Spinal cord (tissue), 10 donors: ENCODE data around the gene TBX10. TPM values are rescaled to one million over a fixed set of nuclear protein-coding genes. Genes with fewer than 3 reads are reported as not detected.
A peak's percentile ranks its signal among the peaks of the same experiment; 100 is the strongest.

ENCODE experiments used
- DNase-seq, 6 donors: peaks; one replicate each; pipeline versions ENCODE4 v3.0.0 to v3.0.0-alpha.2; 2013 to 2015; ENCODE audit warnings: low spot score in 6 of 6, low read depth in 4 of 6
- H3K27ac ChIP-seq: one replicate; pipeline ENCODE4 v1.5.1; 2013; ENCODE audit warnings: low read depth, low read length, control low read depth
- H3K27me3 ChIP-seq: one replicate; pipeline ENCODE4 v1.6.1; 2013; ENCODE audit warnings: low read length; ENCODE audit not compliant: control insufficient read depth, insufficient read depth
- H3K36me3 ChIP-seq: one replicate; pipeline ENCODE4 v1.6.1; 2013; ENCODE audit warnings: low read length; ENCODE audit not compliant: control insufficient read depth, insufficient read depth
- H3K4me1 ChIP-seq: one replicate; pipeline ENCODE4 v1.6.1; 2013; ENCODE audit warnings: low read length; ENCODE audit not compliant: control insufficient read depth, insufficient read depth
- H3K4me3 ChIP-seq: one replicate; pipeline ENCODE4 v1.5.1; 2013; ENCODE audit warnings: low read depth, low read length, control low read depth
- H3K9me3 ChIP-seq: one replicate; pipeline ENCODE4 v1.6.1; 2013; ENCODE audit warnings: low read length; ENCODE audit not compliant: control insufficient read depth, insufficient read depth
- WGBS: methylation state at CpG from one replicate; pipeline ENCODE4 v1.1.5; 2013; ENCODE audit warnings: missing lambda C conversion rate; ENCODE audit not compliant: insufficient coverage; 5-methylcytosine and 5-hydroxymethylcytosine counted together
- polyA plus RNA-seq, 2 donors: library from polyadenylated mRNA; unstranded; fragments of 120-200 nt; gene quantifications; one replicate each; pipeline ENCODE4 v1.2.1, GENCODE V29; 2013; ENCODE audit not compliant: insufficient read length in 2 of 2
- total RNA-seq, 2 donors: library from RNA; depleted of rRNA in 1 of 2; stranded (reverse); fragments of 120-200 nt in 1 of 2; fragments of >200 nt in 1 of 2; gene quantifications; one replicate each; pipeline versions ENCODE4 v1.2.3 to v1.2.4, GENCODE V29; 2013 to 2014
- donor health status: healthy.

The TBX10 gene
- total and polyA plus RNA-seq, 4 donors = not detected

DNA sequence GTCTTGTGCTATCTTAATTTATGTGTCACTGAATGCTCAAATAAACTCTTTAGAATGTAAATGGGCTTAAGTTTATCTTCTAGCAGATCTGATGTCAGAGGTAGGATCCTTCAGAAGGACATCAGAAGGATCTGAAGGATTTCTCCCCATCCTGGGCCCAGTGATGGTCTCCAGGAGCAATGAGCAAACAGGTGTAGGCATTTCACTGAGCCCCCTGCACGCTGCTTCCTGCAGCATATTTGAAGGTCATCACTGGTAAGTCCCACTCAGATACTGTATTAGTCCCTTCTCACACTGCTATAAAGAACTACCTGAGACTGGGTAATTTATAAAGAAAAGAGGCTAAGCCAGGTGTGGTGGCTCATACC, 51.4 kb downstream of the TBX10 start:
- DNase-seq = no peak
- WGBS = 80% methylated on average over 1 of the region's 1 CpG
- peaks cover 25% of the 10 kb centered on the region for H3K4me1 ChIP-seq
- no peak overlapping the region for H3K4me3 ChIP-seq
- no peaks in the 10 kb centered on the region for H3K9me3 ChIP-seq
- H3K36me3 ChIP-seq = peaks cover 22% of the 10 kb centered on the region
- H3K27ac ChIP-seq = no peak overlapping the region
- no peaks in the 10 kb centered on the region for H3K27me3 ChIP-seq

DNA sequence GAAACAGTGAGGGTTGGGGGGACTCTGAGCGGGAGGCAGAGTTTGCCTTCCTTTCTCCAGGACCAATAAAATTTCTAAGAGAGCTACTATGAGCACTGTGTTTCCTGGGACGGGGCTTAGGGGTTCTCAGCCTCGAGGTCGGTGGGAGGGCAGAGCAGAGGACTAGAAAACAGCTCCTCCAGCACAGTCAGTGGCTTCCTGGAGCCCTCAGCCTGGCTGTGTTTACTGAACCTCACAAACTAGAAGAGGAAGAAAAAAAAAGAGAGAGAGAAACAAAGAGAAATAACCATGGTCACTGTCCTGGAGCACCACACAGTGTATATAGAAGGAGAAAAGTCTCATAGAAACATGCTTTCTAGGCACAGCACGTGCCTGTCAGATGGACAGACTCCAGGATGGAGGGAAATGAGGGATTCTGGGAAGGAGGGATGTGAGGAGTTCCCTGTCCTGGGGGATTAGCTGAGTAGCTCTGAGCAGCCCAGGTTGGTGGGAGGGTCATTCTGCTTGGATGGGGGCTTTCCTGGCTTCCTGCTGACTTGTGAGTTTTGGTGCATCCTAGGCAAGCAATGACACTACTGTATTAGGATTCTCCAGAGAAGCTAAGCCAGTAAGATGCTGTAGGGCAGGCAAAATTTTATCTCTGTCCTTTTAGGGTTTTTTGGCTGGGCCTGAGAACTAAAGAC, 52.9 kb downstream of the TBX10 start:
- peaks cover 33% of the 10 kb centered on the region for H3K4me1 ChIP-seq
- H3K4me3 ChIP-seq = no peak overlapping the region
- H3K36me3 ChIP-seq = peaks cover 22% of the 10 kb centered on the region
- H3K27me3 ChIP-seq = peaks cover 5% of the 10 kb centered on the region
- no peak overlapping the region for H3K27ac ChIP-seq
- 88% methylated on average over 2 of the region's 5 CpGs for WGBS
- DNase-seq = no peak
- no peaks in the 10 kb centered on the region for H3K9me3 ChIP-seq

DNA sequence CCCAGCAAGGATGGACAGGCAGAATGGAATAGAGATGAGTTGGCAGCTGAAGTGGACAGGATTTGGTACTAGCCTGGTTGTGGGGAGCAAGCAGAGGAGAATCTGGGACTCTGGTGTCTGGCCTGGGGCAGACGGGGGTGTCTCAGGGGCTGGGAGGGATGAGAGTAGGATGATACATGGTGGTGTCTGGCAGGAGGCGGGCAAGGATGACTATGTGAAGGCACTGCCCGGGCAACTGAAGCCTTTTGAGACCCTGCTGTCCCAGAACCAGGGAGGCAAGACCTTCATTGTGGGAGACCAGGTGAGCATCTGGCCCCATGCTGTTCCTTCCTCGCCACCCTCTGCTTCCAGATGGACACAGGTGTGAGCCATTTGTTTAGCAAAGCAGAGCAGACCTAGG, 53.7 kb downstream of the TBX10 start:
- H3K36me3 ChIP-seq = peaks cover 22% of the 10 kb centered on the region
- H3K4me1 ChIP-seq = peaks cover 33% of the 10 kb centered on the region
- H3K9me3 ChIP-seq = no peaks in the 10 kb centered on the region
- WGBS = 92% methylated on average over 4 of the region's 4 CpGs
- H3K27me3 ChIP-seq = peaks cover 12% of the 10 kb centered on the region
- no peak overlapping the region for H3K4me3 ChIP-seq
- no peak for DNase-seq
- no peak overlapping the region for H3K27ac ChIP-seq

DNA sequence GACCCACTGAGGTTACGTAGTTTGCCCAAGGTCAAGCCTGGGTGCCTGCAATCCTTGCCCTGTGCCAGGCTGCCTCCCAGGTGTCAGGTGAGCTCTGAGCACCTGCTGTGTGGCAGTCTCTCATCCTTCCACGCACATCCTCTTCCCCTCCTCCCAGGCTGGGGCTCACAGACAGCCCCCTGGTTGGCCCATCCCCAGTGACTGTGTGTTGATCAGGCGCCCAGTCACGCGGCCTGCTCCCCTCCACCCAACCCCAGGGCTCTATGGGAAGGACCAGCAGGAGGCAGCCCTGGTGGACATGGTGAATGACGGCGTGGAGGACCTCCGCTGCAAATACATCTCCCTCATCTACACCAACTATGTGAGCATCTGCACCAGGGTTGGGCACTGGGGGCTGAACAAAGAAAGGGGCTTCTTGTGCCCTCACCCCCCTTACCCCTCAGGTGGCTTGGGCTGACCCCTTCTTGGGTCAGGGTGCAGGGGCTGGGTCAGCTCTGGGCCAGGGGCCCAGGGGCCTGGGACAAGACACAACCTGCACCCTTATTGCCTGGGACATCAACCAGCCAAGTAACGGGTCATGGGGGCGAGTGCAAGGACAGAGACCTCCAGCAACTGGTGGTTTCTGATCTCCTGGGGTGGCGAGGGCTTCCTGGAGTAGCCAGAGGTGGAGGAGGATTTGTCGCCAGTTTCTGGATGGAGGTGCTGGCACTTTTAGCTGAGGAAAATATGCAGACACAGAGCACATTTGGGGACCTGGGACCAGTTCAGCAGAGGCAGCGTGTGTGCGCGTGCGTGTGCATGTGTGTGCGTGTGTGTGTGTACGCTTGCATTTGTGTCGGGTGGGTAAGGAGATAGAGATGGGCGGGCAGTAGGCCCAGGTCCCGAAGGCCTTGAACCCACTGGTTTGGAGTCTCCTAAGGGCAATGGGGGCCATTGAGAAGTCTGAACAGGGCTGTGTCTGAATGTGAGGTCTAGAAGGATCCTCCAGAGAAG, 54.4 kb downstream of the TBX10 start:
- peaks cover 33% of the 10 kb centered on the region for H3K4me1 ChIP-seq
- H3K4me3 ChIP-seq = no peak overlapping the region
- no peaks in the 10 kb centered on the region for H3K9me3 ChIP-seq
- 92% methylated on average over 21 of the region's 21 CpGs for WGBS
- peak overlapping the region; percentile 84 for H3K27ac ChIP-seq
- H3K36me3 ChIP-seq = peaks cover 22% of the 10 kb centered on the region
- DNase-seq = no peak
- H3K27me3 ChIP-seq = peaks cover 16% of the 10 kb centered on the region

DNA sequence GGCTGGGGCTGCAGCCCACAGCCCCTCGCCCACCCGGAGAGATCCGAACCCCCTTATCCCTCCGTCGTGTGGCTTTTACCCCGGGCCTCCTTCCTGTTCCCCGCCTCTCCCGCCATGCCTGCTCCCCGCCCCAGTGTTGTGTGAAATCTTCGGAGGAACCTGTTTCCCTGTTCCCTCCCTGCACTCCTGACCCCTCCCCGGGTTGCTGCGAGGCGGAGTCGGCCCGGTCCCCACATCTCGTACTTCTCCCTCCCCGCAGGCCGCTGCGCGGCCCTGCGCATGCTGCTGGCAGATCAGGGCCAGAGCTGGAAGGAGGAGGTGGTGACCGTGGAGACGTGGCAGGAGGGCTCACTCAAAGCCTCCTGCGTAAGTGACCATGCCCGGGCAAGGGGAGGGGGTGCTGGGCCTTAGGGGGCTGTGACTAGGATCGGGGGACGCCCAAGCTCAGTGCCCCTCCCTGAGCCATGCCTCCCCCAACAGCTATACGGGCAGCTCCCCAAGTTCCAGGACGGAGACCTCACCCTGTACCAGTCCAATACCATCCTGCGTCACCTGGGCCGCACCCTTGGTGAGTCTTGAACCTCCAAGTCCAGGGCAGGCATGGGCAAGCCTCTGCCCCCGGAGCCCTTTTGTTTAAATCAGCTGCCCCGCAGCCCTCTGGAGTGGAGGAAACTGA, 55.2 kb downstream of the TBX10 start:
- H3K9me3 ChIP-seq = no peaks in the 10 kb centered on the region
- WGBS = 17% methylated on average over 28 of the region's 33 CpGs
- peak overlapping the region; percentile 84 for H3K27ac ChIP-seq
- DNase-seq = peak in 3 of 6 donors; percentile 23 to 74 (median 74)
- H3K4me3 ChIP-seq = peak overlapping the region; percentile 78
- H3K36me3 ChIP-seq = peaks cover 22% of the 10 kb centered on the region
- H3K4me1 ChIP-seq = peaks cover 33% of the 10 kb centered on the region
- H3K27me3 ChIP-seq = peaks cover 24% of the 10 kb centered on the region

DNA sequence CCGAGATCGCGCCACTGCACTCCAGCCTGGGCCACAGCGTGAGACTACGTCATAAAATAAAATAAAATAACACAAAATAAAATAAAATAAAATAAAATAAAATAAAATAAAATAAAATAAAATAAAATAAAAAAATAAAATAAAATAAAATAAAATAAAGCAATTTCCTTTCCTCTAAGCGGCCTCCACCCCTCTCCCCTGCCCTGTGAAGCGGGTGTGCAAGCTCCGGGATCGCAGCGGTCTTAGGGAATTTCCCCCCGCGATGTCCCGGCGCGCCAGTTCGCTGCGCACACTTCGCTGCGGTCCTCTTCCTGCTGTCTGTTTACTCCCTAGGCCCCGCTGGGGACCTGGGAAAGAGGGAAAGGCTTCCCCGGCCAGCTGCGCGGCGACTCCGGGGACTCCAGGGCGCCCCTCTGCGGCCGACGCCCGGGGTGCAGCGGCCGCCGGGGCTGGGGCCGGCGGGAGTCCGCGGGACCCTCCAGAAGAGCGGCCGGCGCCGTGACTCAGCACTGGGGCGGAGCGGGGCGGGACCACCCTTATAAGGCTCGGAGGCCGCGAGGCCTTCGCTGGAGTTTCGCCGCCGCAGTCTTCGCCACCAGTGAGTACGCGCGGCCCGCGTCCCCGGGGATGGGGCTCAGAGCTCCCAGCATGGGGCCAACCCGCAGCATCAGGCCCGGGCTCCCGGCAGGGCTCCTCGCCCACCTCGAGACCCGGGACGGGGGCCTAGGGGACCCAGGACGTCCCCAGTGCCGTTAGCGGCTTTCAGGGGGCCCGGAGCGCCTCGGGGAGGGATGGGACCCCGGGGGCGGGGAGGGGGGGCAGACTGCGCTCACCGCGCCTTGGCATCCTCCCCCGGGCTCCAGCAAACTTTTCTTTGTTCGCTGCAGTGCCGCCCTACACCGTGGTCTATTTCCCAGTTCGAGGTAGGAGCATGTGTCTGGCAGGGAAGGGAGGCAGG, 56.0 kb downstream of the TBX10 start, which contains the start of gene GSTP1:
TSS of gene GSTP1 (plus strand) at position 566 of the 958 bp plus-strand sequence. CDS start at position 598, 32 bp downstream.
- Histone ChIP-seq H3K4me1 (peaks cover 33% of the 10 kb centered on the region), H3K27me3 (peaks cover 25% of the 10 kb centered on the region), H3K4me3 (peak within 1 kb of the TSS; percentile 78), H3K9me3 (no peaks in the 10 kb centered on the region), H3K27ac (peak within 1 kb of the TSS; percentile 84), H3K36me3 (peaks cover 22% of the 10 kb centered on the region)
- DNase-seq = peak; percentile 62 to 96 (median 78)
- 0% methylated on average over 71 of the region's 81 CpGs for WGBS

DNA sequence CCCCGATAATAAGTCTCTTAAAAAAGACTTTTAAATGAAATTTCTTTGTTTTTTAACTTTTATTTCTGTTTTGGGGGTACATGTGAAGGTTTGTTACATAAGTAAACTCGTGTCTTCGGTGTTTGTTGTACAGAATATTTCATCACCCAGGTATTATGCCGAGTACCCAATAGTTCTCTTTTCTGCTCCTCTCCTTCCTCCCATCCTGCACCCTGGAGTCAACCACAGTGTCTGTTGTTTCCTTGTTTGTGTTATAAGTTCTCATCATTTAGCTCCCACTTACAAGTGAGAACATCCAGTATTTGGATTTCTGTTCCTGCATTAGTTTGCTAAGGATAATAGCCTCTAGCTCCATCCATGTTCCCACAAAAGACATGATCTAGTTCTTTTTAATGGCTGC, 57.6 kb downstream of the TBX10 start:
- peaks cover 22% of the 10 kb centered on the region for H3K36me3 ChIP-seq
- H3K4me3 ChIP-seq = no peak overlapping the region
- H3K27me3 ChIP-seq = peaks cover 27% of the 10 kb centered on the region
- peaks cover 33% of the 10 kb centered on the region for H3K4me1 ChIP-seq
- no CpG with 5 or more reads among the region's 4 CpGs for WGBS
- H3K27ac ChIP-seq = no peak overlapping the region
- no peaks in the 10 kb centered on the region for H3K9me3 ChIP-seq
- no peak for DNase-seq

DNA sequence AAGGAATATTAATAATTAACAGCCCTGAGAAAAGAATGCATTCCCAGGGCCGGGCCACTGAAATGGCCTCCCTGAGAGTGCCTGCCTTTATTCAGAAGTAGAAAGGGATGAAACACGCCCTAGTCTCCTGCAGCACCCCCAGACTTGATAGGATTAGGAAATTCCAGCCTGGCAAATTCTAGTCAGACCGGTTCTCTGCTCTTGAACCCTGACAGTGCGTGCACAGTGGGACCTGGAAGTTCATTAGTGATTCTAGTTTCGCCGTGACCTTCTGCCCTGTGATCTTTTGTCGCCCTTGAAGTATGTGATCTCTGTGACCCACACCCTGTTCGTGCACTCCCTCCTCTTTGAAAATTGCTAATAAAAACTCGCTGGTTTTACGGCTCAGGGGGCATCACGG, 58.1 kb downstream of the TBX10 start:
- 23% methylated on average over 11 of the region's 11 CpGs for WGBS
- Histone ChIP-seq H3K36me3 (peaks cover 20% of the 10 kb centered on the region), H3K4me3 (no peak overlapping the region), H3K27me3 (peaks cover 27% of the 10 kb centered on the region), H3K4me1 (peaks cover 32% of the 10 kb centered on the region), H3K9me3 (no peaks in the 10 kb centered on the region), H3K27ac (no peak overlapping the region)
- DNase-seq = no peak
